GM23338 (cell line): Measurements from ENCODE around the gene CLCNKA. TPM values are rescaled to one million over a fixed set of nuclear protein-coding genes. Genes with fewer than 3 reads are reported as not detected.

ENCODE experiments used
- ATAC-seq: fragments of 200-7000 bp; cut with Tn5 transposase; 3 replicates; pipeline ENCODE4 v1.9.1; 2020
- DNase-seq: peaks from one replicate; pipeline ENCODE4 v3.0.0-alpha.2; 2015; ENCODE audit warnings: low spot score
- H2AFZ ChIP-seq: fragments of 200-600 bp; sonication (generic); 2 replicates; pipeline ENCODE4 v1.8.0; 2016; ENCODE audit warnings: antibody characterized with exemption, mild to moderate bottlenecking, moderate library complexity
- H3F3A ChIP-seq: fragments of 200-600 bp; sonication (generic); replicated peaks from 2 replicates; pipeline ENCODE4 v1.8.0; 2017; ENCODE audit warnings: antibody characterized with exemption, mixed run types, low read depth
- H3K27ac ChIP-seq: fragments of 200-600 bp; sonication (generic); 2 replicates; pipeline ENCODE4 v1.6.1; 2016; ENCODE audit warnings: low read depth
- H3K27me3 ChIP-seq: fragments of 200-600 bp; sonication (generic); 2 replicates; pipeline ENCODE4 v1.8.0; 2016; ENCODE audit warnings: mild to moderate bottlenecking, mixed run types, moderate library complexity; ENCODE audit not compliant: insufficient read depth
- H3K36me3 ChIP-seq: fragments of 200-600 bp; sonication (generic); 2 replicates; pipeline ENCODE4 v1.8.0; 2016; ENCODE audit warnings: mild to moderate bottlenecking; ENCODE audit not compliant: insufficient read depth
- H3K4me1 ChIP-seq: fragments of 200-600 bp; sonication (generic); 2 replicates; pipeline ENCODE4 v1.8.0; 2016; ENCODE audit warnings: mild to moderate bottlenecking, moderate library complexity; ENCODE audit not compliant: insufficient read depth
- H3K4me2 ChIP-seq: fragments of 200-600 bp; sonication (generic); 2 replicates; pipeline ENCODE4 v1.7.1; 2017; ENCODE audit warnings: mixed run types
- H3K4me3 ChIP-seq: fragments of 200-600 bp; sonication (generic); 2 replicates; pipeline ENCODE4 v1.6.1; 2016; ENCODE audit warnings: mixed run types
- H3K79me2 ChIP-seq: fragments of 200-600 bp; sonication (generic); replicated peaks from 2 replicates; pipeline ENCODE4 v1.8.0; 2017; ENCODE audit warnings: mild to moderate bottlenecking; ENCODE audit not compliant: insufficient read depth
- H3K9me2 ChIP-seq: fragments of 200-600 bp; sonication (generic); 2 replicates; pipeline ENCODE4 v1.8.0; 2017; ENCODE audit not compliant: insufficient read depth
- H4K20me1 ChIP-seq: fragments of 200-600 bp; sonication (generic); replicated peaks from 2 replicates; pipeline ENCODE4 v1.8.0; 2017; ENCODE audit warnings: mild to moderate bottlenecking; ENCODE audit not compliant: insufficient read depth
- H3K27ac Mint-ChIP-seq: 2 replicates; pipeline ENCODE4 v1.8.0; 2020; ENCODE audit warnings: inconsistent platforms, mild to moderate bottlenecking, moderate library complexity, mixed read lengths
- H3K27me3 Mint-ChIP-seq: 3 replicates; pipeline ENCODE4 v1.8.0; 2022; ENCODE audit warnings: low read depth, mild to moderate bottlenecking, moderate library complexity, mixed read lengths, inconsistent platforms; ENCODE audit not compliant: insufficient read depth, poor library complexity
- H3K36me3 Mint-ChIP-seq: 3 replicates; pipeline ENCODE4 v1.8.0; 2021; ENCODE audit warnings: low read depth, mild to moderate bottlenecking, inconsistent platforms, moderate library complexity, mixed read lengths
- H3K4me1 Mint-ChIP-seq: 3 replicates; pipeline ENCODE4 v1.8.0; 2020; ENCODE audit warnings: mild to moderate bottlenecking, inconsistent platforms, mixed read lengths
- H3K4me3 Mint-ChIP-seq: 3 replicates; pipeline ENCODE4 v1.8.0; 2021; ENCODE audit warnings: moderate library complexity, mild to moderate bottlenecking, inconsistent platforms, mixed read lengths
- H3K9me3 Mint-ChIP-seq: 3 replicates; pipeline ENCODE4 v1.8.0; 2020; ENCODE audit warnings: moderate library complexity, mild to moderate bottlenecking, inconsistent platforms, mixed read lengths
- CREB1 ChIP-seq: fragments of 250-450 bp; sonication (Bioruptor Pico); IDR thresholded peaks from 2 replicates; pipeline ENCODE4 v1.5.0; 2020; ENCODE audit warnings: low read depth, mild to moderate bottlenecking, moderate library complexity
- CTCF ChIP-seq, 2 experiments: fragments of 200-600 bp in 1 of 2; sonication (generic) in 1 of 2; conservative IDR thresholded peaks; 2 replicates each; pipeline versions ENCODE4 v1.5.1 to v1.6.1; 2016 to 2017; ENCODE audit warnings: antibody characterized with exemption in 2 of 2, low read depth in 2 of 2, mild to moderate bottlenecking in 2 of 2, moderate library complexity in 1 of 2
- ETS1 ChIP-seq: IDR thresholded peaks from 2 replicates; pipeline ENCODE4 v1.6.1; 2016; ENCODE audit warnings: antibody characterized with exemption
- EZH2 ChIP-seq: fragments of 200-600 bp; sonication (generic); IDR thresholded peaks from one replicate; pipeline ENCODE4 v1.8.0; 2017; ENCODE audit warnings: antibody characterized with exemption, mild to moderate bottlenecking, low read depth; ENCODE audit not compliant: unreplicated experiment
- EZH2phosphoT487 ChIP-seq: fragments of 200-600 bp; sonication (generic); IDR thresholded peaks from one replicate; pipeline ENCODE4 v1.8.1; 2018; ENCODE audit warnings: antibody characterized with exemption; ENCODE audit not compliant: unreplicated experiment
- JUNB ChIP-seq: IDR thresholded peaks from one replicate; pipeline ENCODE4 v1.6.1; 2016; ENCODE audit warnings: antibody characterized with exemption; ENCODE audit not compliant: unreplicated experiment
- NANOG ChIP-seq: IDR thresholded peaks from 2 replicates; pipeline ENCODE4 v1.6.1; 2016; ENCODE audit warnings: antibody characterized with exemption, borderline replicate concordance
- POLR2AphosphoS5 ChIP-seq: IDR thresholded peaks from 2 replicates; pipeline ENCODE4 v1.6.1; 2016; ENCODE audit warnings: antibody characterized with exemption, low read depth
- REST ChIP-seq: IDR thresholded peaks from one replicate; pipeline ENCODE4 v1.6.1; 2018; ENCODE audit warnings: antibody characterized with exemption; ENCODE audit not compliant: unreplicated experiment
- STAT1 ChIP-seq: IDR thresholded peaks from one replicate; pipeline ENCODE4 v1.6.1; 2016; ENCODE audit warnings: antibody characterized with exemption; ENCODE audit not compliant: unreplicated experiment
- ZNF114 ChIP-seq: fragments of 250-450 bp; sonication (Bioruptor Pico); IDR thresholded peaks from 2 replicates; pipeline ENCODE4 v1.5.0; 2020; ENCODE audit warnings: mild to moderate bottlenecking, moderate library complexity
- ZNF331 ChIP-seq: fragments of 250-450 bp; sonication (Bioruptor Pico); IDR thresholded peaks from 2 replicates; pipeline ENCODE4 v1.5.0; 2020; ENCODE audit warnings: low read depth, mild to moderate bottlenecking, moderate library complexity
- ZNF462 ChIP-seq: fragments of 250-450 bp; sonication (Bioruptor Pico); IDR thresholded peaks from 2 replicates; pipeline ENCODE4 v1.5.0; 2020; ENCODE audit warnings: mild to moderate bottlenecking, moderate library complexity
- polyA plus RNA-seq: library from polyadenylated mRNA; unstranded; fragments of >200 nt; fragmentation: Nextera tagmentation; extraction: Ambion mirVana; gene quantifications from 2 replicates; pipeline ENCODE4 v1.2.1, GENCODE V29; 2016
- total RNA-seq: library from RNA; depleted of rRNA; stranded (reverse); fragments of >200 nt; shearing (Covaris generic); gene quantifications from 2 replicates; pipeline ENCODE4 v1.2.3, GENCODE V29; 2014

Gene CLCNKA
- total and polyA plus RNA-seq, 2 experiments from 2014 or later: 0.59 to 0.76 TPM

- Histone ChIP-seq H3F3A (peaks cover 6% of the 10 kb centered on the region; the same call in 1 of the 2 replicates), H3K79me2 (no peaks in the 10 kb centered on the region), H3K27me3 (no peaks in the 10 kb centered on the region), H3K36me3 (no peaks in the 10 kb centered on the region), H3K9me2 (no peaks in the 10 kb centered on the region), H3K27ac (peak overlapping the region; percentile 87), H4K20me1 (no peaks in the 10 kb centered on the region), H3K4me3 (peak overlapping the region; percentile 61), H2AFZ (peak overlapping the region; percentile 87; the same call in 1 of the 2 replicates), H3K4me2 (peak overlapping the region; percentile 83), H3K4me1 (peaks cover 36% of the 10 kb centered on the region)
- TF ChIP-seq ZNF462 (CRISPR knock-in tag) (no peak), EZH2phosphoT487 (no peak), STAT1 (no peak), ZNF114 (CRISPR knock-in tag) (no peak), JUNB (no peak), ETS1 (no peak), NANOG (no peak), EZH2 (no peak), POLR2AphosphoS5 (peak; percentile 57), ZNF331 (CRISPR knock-in tag) (no peak), CTCF (conservative IDR thresholded peaks at IDR 0.05; ENCODE audit: low read depth in 2 of 2) (peak in 1 of 2 experiments; percentile 61; a peak in 2 of 4 replicates), CREB1 (CRISPR knock-in tag) (no peak), REST (no peak)
- DNase-seq: peak; percentile 96
- H3K27ac Mint-ChIP-seq: no peak overlapping the region; the same call in 1 of the 2 replicates
- H3K4me1 Mint-ChIP-seq: peaks cover 52% of the 10 kb centered on the region
- ATAC-seq: peak; percentile 71
- H3K36me3 Mint-ChIP-seq: no peaks in the 10 kb centered on the region
- H3K27me3 Mint-ChIP-seq: peaks cover 17% of the 10 kb centered on the region
- no peaks in the 10 kb centered on the region for H3K9me3 Mint-ChIP-seq
- peak overlapping the region; percentile 65 for H3K4me3 Mint-ChIP-seq
Measured at GRCh38 chr1:16012590-16013219, 9.1 kb upstream of the CLCNKA start.
